Activated CD8-positive, alpha-beta memory T cell treated with anti-CD3 and anti-CD28 coated beads for 4 hours (primary cell): ENCODE results near the gene CCNH.

Experiments used
- DNase-seq, 2 donors: peaks; one replicate each; pipeline ENCODE4 v3.0.0-alpha.2; 2020; ENCODE audit warnings: low read depth in 2 of 2

Gene CCNH

GRCh38 chr5:87412630-87413342 is at the start of gene CCNH:
CCNH (minus strand) TSS chr5:87412930; CDS start chr5:87412794, 136 bp downstream.
- DNase-seq: peak; percentile 91 to 96

DNA sequence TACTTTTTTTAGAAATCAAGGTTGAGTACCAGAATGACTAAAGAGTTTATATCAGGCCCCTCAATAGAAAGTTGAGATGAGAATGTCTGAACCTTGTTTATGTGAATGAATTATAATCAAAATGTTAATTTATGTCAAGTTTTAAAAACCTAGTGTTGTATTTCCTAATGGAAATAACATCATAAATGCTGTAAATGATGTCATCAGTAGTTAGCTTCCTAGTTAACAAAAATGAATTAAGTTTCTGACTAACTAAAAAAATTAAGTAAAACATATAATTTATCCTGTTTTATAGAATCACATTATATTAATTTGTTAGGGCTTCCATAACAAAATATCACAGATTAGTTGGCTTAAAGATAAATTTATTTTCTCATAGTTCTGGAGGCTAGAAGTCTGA is 45.0 kb upstream of the CCNH start:
- no peak for DNase-seq

GRCh38 chr5:87453801-87454200 is 41.1 kb upstream of the CCNH start:
- no peak for DNase-seq

- no peak for DNase-seq
Observed at GRCh38 chr5:87452837-87453236, 40.1 kb upstream of the CCNH start.

DNA sequence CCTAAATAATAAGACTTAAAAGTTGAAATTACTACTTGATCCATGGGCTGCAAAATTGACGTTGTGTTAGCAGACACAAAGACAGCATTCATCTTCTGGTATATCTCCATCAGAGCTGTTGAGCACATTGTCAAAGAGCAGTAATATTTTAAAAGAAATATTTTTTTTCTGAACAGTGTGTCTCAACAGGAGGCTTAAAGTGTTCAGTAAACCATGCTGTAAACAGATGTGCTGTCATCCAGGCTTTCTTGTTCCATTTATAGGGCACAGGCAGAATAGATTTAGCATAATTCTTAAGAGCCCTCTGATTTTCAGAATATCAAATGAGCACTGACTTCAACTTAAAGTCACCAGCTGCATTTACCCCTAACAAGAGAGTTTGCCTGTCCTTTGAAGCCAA is 29.7 kb upstream of the CCNH start:
- DNase-seq: no peak

DNA sequence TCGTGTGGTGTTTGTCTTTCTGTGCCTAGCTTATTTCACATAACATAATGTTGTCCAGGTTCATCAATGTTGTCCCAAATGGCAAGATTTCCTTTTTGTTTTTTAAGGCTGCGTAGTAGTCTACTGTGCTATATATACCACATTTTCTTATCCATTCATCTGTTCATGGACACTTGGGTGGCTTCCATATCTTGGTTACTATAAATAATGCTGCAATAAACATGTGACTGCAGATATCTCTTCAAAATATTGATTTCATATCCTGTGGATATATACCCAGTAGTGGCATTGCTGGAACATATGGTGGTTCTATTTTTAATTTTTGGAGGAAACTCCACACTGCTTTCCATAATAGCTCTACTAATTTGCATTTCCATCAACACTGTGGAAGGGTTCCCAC is 25.5 kb upstream of the CCNH start:
- no peak for DNase-seq

DNA sequence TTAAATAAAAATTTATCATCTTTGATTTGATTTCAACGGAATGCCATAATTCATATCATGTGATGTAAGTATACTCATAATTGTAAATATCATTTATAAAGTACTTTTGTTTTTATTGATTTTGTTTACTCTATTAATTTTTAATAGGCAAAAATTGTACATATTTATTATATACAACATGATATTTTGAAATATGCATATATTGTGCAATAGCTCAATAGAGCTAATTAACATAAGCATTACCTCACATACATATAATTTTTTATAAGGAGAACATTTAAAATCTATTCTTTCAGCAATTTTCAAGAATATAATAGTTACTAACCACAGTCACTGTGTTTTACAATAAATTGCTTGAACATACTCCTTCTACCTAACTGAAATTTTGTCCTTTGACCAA is 25.0 kb upstream of the CCNH start:
- DNase-seq: no peak

DNA sequence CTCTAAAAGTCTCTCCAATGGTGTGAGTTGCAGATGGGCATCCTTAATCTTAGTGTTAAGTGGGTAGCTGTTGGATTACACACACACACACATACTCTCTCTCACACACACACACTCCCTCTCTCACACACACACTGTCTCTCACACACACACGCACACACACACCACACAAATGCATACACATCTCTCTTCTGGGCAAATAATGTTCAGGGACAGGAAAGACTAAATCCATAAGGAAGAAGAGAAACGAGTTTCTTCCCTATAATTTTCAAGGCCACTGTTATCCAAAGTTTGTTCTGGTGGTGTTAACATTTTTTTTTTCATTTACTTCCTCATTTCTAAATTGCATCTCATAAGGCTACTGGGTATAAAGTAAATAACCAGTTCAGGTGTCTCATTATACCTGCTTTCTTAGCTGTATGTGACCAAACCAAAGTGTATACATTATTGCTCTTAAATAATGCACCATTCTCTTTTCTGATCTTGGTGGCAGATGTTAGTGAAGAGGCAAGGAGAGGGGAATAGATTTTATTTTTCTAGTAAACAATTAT is 22.5 kb upstream of the CCNH start:
- no peak for DNase-seq

GRCh38 chr5:87434461-87434860 is 21.7 kb upstream of the CCNH start:
- no peak for DNase-seq

DNA sequence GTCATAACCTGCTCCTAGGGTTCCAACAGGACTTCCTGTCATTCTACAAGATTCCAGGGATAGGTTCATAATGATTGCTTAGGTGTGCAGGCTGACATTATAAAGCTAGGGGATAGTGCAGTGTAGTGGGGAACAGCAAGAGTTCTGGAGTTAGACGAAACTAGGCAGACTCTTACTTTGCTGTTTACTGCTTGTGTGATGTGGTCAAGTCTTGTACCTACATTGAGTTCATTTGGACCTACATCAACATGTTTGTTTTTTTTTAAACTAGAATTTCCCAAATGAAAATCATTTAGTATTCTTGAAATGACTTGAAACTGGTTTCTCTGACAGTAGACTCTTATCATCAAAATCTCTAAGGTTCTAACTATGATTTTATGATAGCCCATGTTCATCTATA is 21.2 kb upstream of the CCNH start:
- no peak for DNase-seq

GRCh38 chr5:87432460-87432859 is 19.7 kb upstream of the CCNH start:
- no peak for DNase-seq

DNA sequence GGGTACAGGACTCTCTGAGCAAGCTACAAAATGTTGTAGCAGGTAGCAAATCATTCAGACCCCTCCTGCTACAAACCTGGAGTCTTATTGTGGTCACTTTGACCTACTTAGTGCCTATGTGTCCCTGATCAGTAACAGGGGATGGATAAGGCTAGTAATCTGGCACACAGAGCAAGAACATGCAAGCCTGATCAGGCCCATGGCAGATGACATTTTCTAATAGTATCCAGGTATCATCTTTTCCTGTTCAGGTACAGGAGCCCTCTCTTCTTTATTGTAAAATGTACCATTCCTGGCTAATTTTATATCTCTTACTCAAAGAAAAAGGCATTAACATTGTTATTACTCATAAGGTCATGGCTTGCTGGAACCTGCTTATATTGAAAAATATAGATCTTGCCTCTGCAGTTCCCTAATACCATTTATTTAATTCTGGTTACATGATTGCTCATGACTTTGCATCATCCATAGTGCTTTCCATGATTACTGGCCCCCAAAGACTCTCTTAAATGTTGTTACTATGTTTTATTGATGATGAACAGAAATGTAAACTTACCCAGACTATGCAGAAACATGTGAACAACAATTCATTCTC is 18.2 kb upstream of the CCNH start:
- DNase-seq: no peak

- DNase-seq: no peak
Observed at GRCh38 chr5:87423755-87424154, 11.0 kb upstream of the CCNH start.

DNA sequence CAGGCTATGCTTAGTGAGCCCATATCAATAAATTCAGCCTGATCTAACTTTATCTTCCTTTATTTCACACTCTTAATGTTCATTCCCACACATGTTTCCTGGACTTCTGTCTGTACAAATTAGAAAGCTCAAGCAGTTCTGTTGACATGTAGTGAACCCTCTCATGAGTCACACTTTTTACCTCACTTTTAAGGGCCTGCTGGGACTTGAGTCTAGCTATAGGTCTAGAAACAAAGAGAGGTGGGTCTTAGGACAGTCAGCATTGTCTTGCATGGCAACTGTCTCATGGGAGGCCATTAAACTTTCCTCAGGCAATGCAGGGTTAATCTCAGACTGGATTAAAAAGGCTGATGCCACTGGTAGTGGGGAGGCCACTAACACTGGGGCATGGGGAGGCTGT is 8.6 kb upstream of the CCNH start:
- DNase-seq: no peak

DNA sequence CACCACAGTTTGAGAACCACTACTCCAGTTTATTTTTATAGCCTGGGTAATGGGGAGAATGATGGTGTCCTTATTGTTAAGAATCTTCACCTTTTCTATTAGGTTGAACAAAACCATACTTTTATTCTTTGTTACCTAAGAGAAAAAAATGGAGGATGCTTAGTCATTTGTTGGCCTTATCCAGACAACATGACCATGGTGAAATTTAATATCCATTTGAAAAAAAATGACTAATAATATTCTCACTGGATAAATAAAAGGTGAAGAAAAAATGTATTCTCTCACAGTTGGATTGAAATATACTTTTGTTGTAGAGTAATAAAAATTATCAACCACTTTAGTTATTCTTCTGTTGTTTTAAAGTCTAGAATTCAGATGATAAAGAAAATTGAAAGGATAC is 5.8 kb upstream of the CCNH start:
- DNase-seq: no peak

DNA sequence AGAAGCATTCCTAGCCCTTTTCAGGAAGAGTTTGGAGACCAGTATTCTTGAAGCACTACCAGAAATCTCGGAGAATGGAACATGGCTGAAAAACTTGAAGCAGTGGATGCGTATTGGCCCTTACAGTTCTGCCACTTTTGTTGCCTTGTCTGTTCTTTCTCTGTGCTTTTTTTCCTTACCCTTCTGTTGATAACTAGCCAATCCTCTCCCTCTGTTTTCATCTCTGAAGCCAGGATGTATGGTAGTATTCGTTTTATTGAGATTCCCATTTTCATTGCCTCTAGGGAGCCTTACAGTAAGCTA is 564 bp upstream of the CCNH start:
- DNase-seq: no peak

GRCh38 chr5:87411973-87412629 is 629 bp downstream of the CCNH start:
- peak; percentile 0 to 5 for DNase-seq

GRCh38 chr5:87411586-87411972 is 1.2 kb downstream of the CCNH start:
- no peak for DNase-seq

DNA sequence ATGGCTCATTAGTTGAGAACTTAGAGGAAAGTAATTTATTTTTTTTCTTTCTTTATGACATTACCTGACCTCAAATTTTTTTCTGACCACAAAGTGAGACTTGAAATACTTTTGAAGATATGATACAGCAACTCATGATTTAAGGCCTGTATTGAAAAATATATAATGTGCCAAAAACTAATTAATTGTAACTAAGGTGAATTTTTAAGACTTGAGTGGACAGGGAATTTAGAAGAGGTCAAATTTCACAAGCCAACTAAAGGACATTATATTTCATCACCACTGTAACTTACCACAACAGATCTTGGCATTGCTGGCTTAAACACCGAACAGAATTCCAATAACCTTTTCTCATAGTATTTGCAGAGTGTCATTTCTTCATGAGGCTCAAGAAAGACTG is 1.8 kb downstream of the CCNH start:
- DNase-seq: no peak

DNA sequence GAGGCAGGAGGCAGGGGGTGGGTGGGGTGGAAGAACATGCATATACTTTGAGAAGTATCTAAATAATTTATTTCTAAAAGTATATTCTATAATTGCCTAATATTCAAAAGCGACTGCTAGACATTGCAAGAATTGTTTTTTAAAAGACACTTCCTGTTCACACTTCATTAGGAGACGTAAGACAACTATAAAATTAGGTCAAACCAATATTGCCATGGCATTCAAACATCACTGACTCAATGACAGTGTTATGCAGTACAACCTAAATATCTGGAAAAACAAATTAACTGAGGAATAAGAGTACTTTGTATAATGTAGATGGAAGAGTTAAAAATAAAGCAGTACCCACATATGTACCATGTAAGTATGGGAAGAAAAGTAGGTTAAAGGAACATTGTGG is 4.5 kb downstream of the CCNH start:
- DNase-seq: no peak

DNA sequence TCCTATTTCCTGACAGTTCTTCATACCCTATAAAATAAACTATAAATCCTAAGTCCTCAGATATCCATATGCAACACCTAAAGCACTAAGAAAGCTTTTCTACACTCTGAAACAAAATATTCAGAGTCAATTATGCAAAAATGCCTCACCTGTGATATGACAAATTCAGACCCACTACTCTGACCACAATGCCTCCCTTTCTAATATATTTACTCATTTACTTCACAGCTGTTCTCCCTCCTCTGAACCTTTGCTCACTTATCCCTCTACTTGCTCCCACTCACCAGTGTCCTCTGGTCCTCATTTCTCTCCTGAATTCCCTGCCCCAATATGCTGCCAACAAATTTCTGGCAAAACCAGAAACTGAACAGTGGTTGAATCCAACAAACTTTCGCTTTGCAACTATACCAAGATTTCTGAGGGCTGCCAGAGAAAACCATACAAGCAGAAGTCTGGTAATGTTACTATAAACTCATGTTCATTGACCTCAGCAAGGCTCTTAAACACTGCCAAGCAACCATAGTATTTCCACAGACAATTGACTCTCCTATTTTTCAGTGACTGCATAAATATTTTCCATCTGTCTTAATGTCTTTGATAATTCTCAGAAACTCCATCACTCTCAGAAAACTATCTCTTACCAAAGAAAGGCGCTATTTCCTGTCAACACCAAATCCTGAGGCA is 7.1 kb downstream of the CCNH start:
- no peak for DNase-seq

- no peak for DNase-seq
Observed at GRCh38 chr5:87404359-87404758, 8.4 kb downstream of the CCNH start.

- DNase-seq: no peak
Observed at GRCh38 chr5:87403899-87404298, 8.8 kb downstream of the CCNH start.
